Astrocyte (in vitro differentiated cells and primary cell): ENCODE data around the gene GSPT1.

Source experiments
- EZH2 ChIP-seq: IDR thresholded peaks from 2 replicates; pipeline ENCODE4 v1.6.1; 2012; ENCODE audit warnings: mild to moderate bottlenecking, low read length, inconsistent platforms; ENCODE audit not compliant: insufficient read depth
- TF ChIP-seq, protein P1 (sequence below): IDR thresholded peaks from 2 replicates; pipeline ENCODE4 v1.5.1; 2011; ENCODE audit warnings: low read depth, mild to moderate bottlenecking, inconsistent platforms, low read length, moderate library complexity; ENCODE audit not compliant: insufficient read depth

DNA sequence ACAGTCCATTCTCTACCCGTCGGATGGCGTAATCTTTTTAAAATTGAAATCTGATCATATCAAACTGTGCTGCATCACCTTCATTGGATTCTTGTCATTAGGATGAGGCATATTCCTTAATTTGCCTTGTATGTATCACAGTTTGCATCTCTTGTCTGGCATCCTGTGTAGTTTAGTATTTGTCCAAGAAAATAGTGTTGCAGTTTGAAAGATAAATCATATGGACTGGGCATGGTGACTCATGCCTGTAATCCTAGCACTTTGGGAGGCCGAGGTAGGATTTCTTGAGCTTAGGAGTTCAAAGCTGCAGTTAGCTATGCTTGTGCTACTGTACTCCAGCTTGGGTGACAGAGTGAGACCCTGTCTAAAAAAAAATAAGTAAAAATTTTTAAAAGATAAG lies 58.6 kb downstream of the GSPT1 start:
- TF ChIP-seq, protein P1, sequence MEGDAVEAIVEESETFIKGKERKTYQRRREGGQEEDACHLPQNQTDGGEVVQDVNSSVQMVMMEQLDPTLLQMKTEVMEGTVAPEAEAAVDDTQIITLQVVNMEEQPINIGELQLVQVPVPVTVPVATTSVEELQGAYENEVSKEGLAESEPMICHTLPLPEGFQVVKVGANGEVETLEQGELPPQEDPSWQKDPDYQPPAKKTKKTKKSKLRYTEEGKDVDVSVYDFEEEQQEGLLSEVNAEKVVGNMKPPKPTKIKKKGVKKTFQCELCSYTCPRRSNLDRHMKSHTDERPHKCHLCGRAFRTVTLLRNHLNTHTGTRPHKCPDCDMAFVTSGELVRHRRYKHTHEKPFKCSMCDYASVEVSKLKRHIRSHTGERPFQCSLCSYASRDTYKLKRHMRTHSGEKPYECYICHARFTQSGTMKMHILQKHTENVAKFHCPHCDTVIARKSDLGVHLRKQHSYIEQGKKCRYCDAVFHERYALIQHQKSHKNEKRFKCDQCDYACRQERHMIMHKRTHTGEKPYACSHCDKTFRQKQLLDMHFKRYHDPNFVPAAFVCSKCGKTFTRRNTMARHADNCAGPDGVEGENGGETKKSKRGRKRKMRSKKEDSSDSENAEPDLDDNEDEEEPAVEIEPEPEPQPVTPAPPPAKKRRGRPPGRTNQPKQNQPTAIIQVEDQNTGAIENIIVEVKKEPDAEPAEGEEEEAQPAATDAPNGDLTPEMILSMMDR: no peak
- TF ChIP-seq EZH2: no peak
